Lower lobe of right lung (tissue), 2 donors: ENCODE results near the gene CA12. TPM values are rescaled to one million over a fixed set of nuclear protein-coding genes. Genes with fewer than 3 reads are reported as not detected.

Source experiments
- ATAC-seq, 2 donors: fragments of 200-7000 bp; cut with Tn5 transposase; one replicate each; pipeline ENCODE4 v1.9.1; 2020 to 2022; ENCODE audit warnings: mild to moderate bottlenecking in 2 of 2, moderate library complexity in 2 of 2
- DNase-seq: peaks from one replicate; pipeline ENCODE4 v3.0.0-alpha.2; 2020
- H3K27ac ChIP-seq: fragments of 200-600 bp; one replicate; pipeline ENCODE4 v1.8.0; 2022
- H3K27me3 ChIP-seq: fragments of 200-600 bp; one replicate; pipeline ENCODE4 v1.8.0; 2022; ENCODE audit warnings: low read depth
- H3K36me3 ChIP-seq: fragments of 200-600 bp; one replicate; pipeline ENCODE4 v1.8.0; 2022; ENCODE audit warnings: mild to moderate bottlenecking
- H3K4me1 ChIP-seq: fragments of 200-600 bp; one replicate; pipeline ENCODE4 v1.8.0; 2022
- H3K4me3 ChIP-seq: fragments of 200-600 bp; one replicate; pipeline ENCODE4 v1.8.0; 2022; ENCODE audit warnings: mild to moderate bottlenecking
- H3K9me3 ChIP-seq: fragments of 200-600 bp; one replicate; pipeline ENCODE4 v1.8.0; 2022
- CTCF ChIP-seq: fragments of 200-600 bp; IDR thresholded peaks from one replicate; pipeline ENCODE4 v1.8.0; 2022; ENCODE audit warnings: antibody characterized with exemption, mild to moderate bottlenecking
- intact Hi-C: fragments of 100-400 bp; cut with DNase I; formaldehyde crosslinking; loops from one replicate; pipeline ENCODE4 v1.11.0; 2022
- total RNA-seq: library from RNA; stranded (reverse); fragmentation: NEBNext Ultra II Directional; extraction: Animal tissue kit (Norgen Biotek cat#: 25700); gene quantifications from one replicate; pipeline ENCODE4 v1.2.1, GENCODE V29; 2021
- donor health status: DM: no; HTN: yes; CAD: no; lungs with severe emphysema.

Gene CA12
- total RNA-seq, 1 donor from 2014 or later = 4.9 TPM

- no peak for TF ChIP-seq CTCF
- no peaks in the 10 kb centered on the region for H3K4me1 ChIP-seq
- H3K9me3 ChIP-seq = no peaks in the 10 kb centered on the region
- H3K4me3 ChIP-seq = no peak overlapping the region
- DNase-seq (no peak), ATAC-seq (no peak)
- intact Hi-C loops = no loop called here
- H3K27ac ChIP-seq = no peak overlapping the region
- no peaks in the 10 kb centered on the region for H3K27me3 ChIP-seq
- H3K36me3 ChIP-seq = peaks cover 46% of the 10 kb centered on the region
Measured at GRCh38 chr15:63306492-63307073, 75.1 kb downstream of the CA12 start.

- H3K4me1 ChIP-seq = no peaks in the 10 kb centered on the region
Measured at GRCh38 chr15:63305260-63305659, 76.4 kb downstream of the CA12 start.

GRCh38 chr15:63301088-63301487, 80.6 kb downstream of the CA12 start:
- Histone ChIP-seq H3K27me3 (no peaks in the 10 kb centered on the region), H3K4me3 (no peak overlapping the region), H3K27ac (no peak overlapping the region), H3K9me3 (no peaks in the 10 kb centered on the region), H3K36me3 (peaks cover 57% of the 10 kb centered on the region), H3K4me1 (no peaks in the 10 kb centered on the region)
- ATAC-seq (no peak), DNase-seq (no peak)
- no peak for TF ChIP-seq CTCF
- intact Hi-C loops = no loop called here

More at GRCh38 chr15:63305260-63305659, 76.4 kb downstream of the CA12 start:
- no peak overlapping the region for H3K27ac ChIP-seq
- no peaks in the 10 kb centered on the region for H3K27me3 ChIP-seq
- H3K4me3 ChIP-seq = no peak overlapping the region
- TF ChIP-seq CTCF = no peak
- ATAC-seq (no peak), DNase-seq (no peak)
- H3K9me3 ChIP-seq = no peaks in the 10 kb centered on the region
- H3K36me3 ChIP-seq = peaks cover 59% of the 10 kb centered on the region
- intact Hi-C loops = no loop called here

GRCh38 chr15:63299943-63300575, 81.6 kb downstream of the CA12 start:
- Histone ChIP-seq H3K9me3 (no peaks in the 10 kb centered on the region), H3K27ac (no peak overlapping the region), H3K4me1 (no peaks in the 10 kb centered on the region), H3K27me3 (no peaks in the 10 kb centered on the region), H3K36me3 (peaks cover 47% of the 10 kb centered on the region), H3K4me3 (no peak overlapping the region)
- intact Hi-C loops = no loop called here
- DNase-seq = no peak
- ATAC-seq = no peak
- TF ChIP-seq CTCF = no peak

- H3K4me1 ChIP-seq = no peaks in the 10 kb centered on the region
- no peaks in the 10 kb centered on the region for H3K27me3 ChIP-seq
- no peaks in the 10 kb centered on the region for H3K9me3 ChIP-seq
- H3K36me3 ChIP-seq = peaks cover 17% of the 10 kb centered on the region
- no peak for TF ChIP-seq CTCF
- intact Hi-C loops = no loop called here
- H3K4me3 ChIP-seq = no peak overlapping the region
- DNase-seq (no peak), ATAC-seq (no peak)
- no peak overlapping the region for H3K27ac ChIP-seq
Measured at GRCh38 chr15:63296195-63296594, 85.5 kb downstream of the CA12 start.
